Neural progenitor cell (in vitro differentiated cells): ENCODE measurements around the gene PILRA. TPM values are rescaled to one million over a fixed set of nuclear protein-coding genes. Genes with fewer than 3 reads are reported as not detected.
"Not testable (repeated sequence)": the region's sequence is repeated elsewhere in the genome, so short reads cannot be mapped to it uniquely, and the experiment has no call there.

ENCODE experiments used
- DNase-seq: peaks from one replicate; pipeline ENCODE4 v3.0.0-alpha.2; 2016; ENCODE audit warnings: low spot score
- H2AFZ ChIP-seq: fragments of 200-600 bp; sonication (generic); replicated peaks from 2 replicates; pipeline ENCODE4 v1.6.1; 2016; ENCODE audit warnings: antibody characterized with exemption
- H3F3A ChIP-seq: fragments of 200-600 bp; sonication (generic); 2 replicates; pipeline ENCODE4 v1.6.1; 2016; ENCODE audit warnings: antibody characterized with exemption, low read depth
- H3K27ac ChIP-seq: fragments of 200-600 bp; sonication (generic); 2 replicates; pipeline ENCODE4 v1.5.1; 2016; ENCODE audit warnings: mild to moderate bottlenecking
- H3K27me3 ChIP-seq: fragments of 200-600 bp; sonication (generic); 2 replicates; pipeline ENCODE4 v1.6.1; 2016; ENCODE audit warnings: mild to moderate bottlenecking, moderate library complexity
- H3K36me3 ChIP-seq: fragments of 200-600 bp; sonication (generic); 2 replicates; pipeline ENCODE4 v1.5.1; 2016
- H3K4me1 ChIP-seq: fragments of 200-600 bp; sonication (generic); 2 replicates; pipeline ENCODE4 v1.6.1; 2016; ENCODE audit warnings: mixed run types
- H3K4me2 ChIP-seq: fragments of 200-600 bp; sonication (generic); 2 replicates; pipeline ENCODE4 v1.6.1; 2016
- H3K4me3 ChIP-seq: fragments of 200-600 bp; sonication (generic); 2 replicates; pipeline ENCODE4 v1.5.1; 2016
- H3K79me2 ChIP-seq: fragments of 200-600 bp; sonication (generic); 2 replicates; pipeline ENCODE4 v1.6.1; 2016; ENCODE audit warnings: low read depth
- H3K9ac ChIP-seq: fragments of 200-600 bp; sonication (generic); 2 replicates; pipeline ENCODE4 v1.6.1; 2016
- H3K9me3 ChIP-seq: fragments of 200-600 bp; sonication (generic); 2 replicates; pipeline ENCODE4 v1.5.1; 2016; ENCODE audit warnings: low read depth
- H4K20me1 ChIP-seq: fragments of 200-600 bp; sonication (generic); 2 replicates; pipeline ENCODE4 v1.6.1; 2016; ENCODE audit warnings: low read depth
- H3K27ac Mint-ChIP-seq: 3 replicates; pipeline ENCODE4 v1.8.0; 2021; ENCODE audit warnings: mixed read lengths
- H3K27me3 Mint-ChIP-seq: 2 replicates; pipeline ENCODE4 v1.8.0; 2022; ENCODE audit warnings: low read depth, mild to moderate bottlenecking, inconsistent platforms, moderate library complexity, mixed read lengths; ENCODE audit not compliant: insufficient read depth
- H3K36me3 Mint-ChIP-seq: 3 replicates; pipeline ENCODE4 v1.8.0; 2021; ENCODE audit warnings: mixed read lengths
- H3K4me1 Mint-ChIP-seq: 3 replicates; pipeline ENCODE4 v1.8.0; 2021; ENCODE audit warnings: mixed read lengths
- H3K4me3 Mint-ChIP-seq: 3 replicates; pipeline ENCODE4 v1.8.0; 2021; ENCODE audit warnings: mild to moderate bottlenecking, moderate library complexity, mixed read lengths
- H3K9me3 Mint-ChIP-seq: 3 replicates; pipeline ENCODE4 v1.8.0; 2020; ENCODE audit warnings: mixed read lengths
- EZH2 ChIP-seq: fragments of 200-600 bp; sonication (generic); IDR thresholded peaks from 2 replicates; pipeline ENCODE4 v1.6.1; 2017; ENCODE audit warnings: antibody characterized with exemption, mild to moderate bottlenecking, moderate library complexity
- EZH2phosphoT487 ChIP-seq: fragments of 200-600 bp; sonication (generic); IDR thresholded peaks from 2 replicates; pipeline ENCODE4 v1.6.1; 2017; ENCODE audit warnings: antibody characterized with exemption
- total RNA-seq: library from RNA; depleted of rRNA; stranded (reverse); fragments of >200 nt; gene quantifications from 2 replicates; pipeline ENCODE4 v1.2.3, GENCODE V29; 2015; ENCODE audit warnings: low replicate concordance
- TF ChIP-seq, protein P1 (sequence below): fragments of 200-600 bp; sonication (generic); IDR thresholded peaks from 2 replicates; pipeline ENCODE4 v1.5.1; 2017; ENCODE audit warnings: antibody characterized with exemption, mild to moderate bottlenecking

The PILRA gene
- total RNA-seq, 1 donor from 2014 or later = 6.7 TPM

DNA sequence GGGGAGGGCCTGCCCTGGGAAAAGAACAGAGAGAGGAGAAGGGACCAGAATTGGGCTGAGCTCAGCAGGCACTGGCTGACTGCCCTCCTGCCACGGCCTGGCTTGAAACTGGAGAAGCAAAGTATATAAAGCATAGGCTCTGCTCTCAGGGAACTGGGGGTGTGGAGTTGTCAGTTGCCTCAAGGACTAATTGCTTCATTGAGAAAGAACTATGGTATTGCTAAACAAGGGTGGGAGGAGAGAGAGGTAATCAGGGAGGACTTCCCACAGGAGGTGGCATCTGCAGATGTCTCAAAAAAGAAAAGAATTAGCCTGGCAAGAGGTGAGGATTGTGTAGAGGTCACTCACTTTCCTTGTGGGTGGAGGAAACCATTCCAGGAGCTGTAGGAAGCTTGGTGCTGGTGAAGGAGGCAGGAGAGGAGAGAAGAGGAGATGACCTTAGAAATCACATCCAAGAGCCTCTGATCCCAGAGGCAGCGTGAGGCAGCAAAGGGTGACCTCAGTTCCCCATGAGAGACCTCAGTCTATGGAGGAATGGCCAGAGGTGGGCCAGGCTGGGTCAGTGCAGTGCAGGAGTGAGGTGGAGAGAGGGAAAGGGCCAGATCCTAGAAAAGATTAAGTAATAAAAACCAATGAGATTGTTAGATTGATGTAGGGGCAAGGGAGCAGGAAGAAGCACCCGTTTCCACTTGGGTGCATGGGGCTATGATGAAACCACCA is 13.0 kb upstream of the PILRA start:
- Histone ChIP-seq H3K4me2 (no peak overlapping the region), H4K20me1 (no peaks in the 10 kb centered on the region), H3K27me3 (no peaks in the 10 kb centered on the region), H3K79me2 (no peaks in the 10 kb centered on the region), H3K9ac (no peak overlapping the region), H3F3A (no peaks in the 10 kb centered on the region), H2AFZ (no peak overlapping the region), H3K4me3 (no peak overlapping the region), H3K9me3 (no peaks in the 10 kb centered on the region), H3K36me3 (no peaks in the 10 kb centered on the region), H3K27ac (no peak overlapping the region), H3K4me1 (no peaks in the 10 kb centered on the region)
- Mint-ChIP-seq H3K36me3 (peaks cover 37% of the 10 kb centered on the region), H3K27ac (no peak overlapping the region), H3K4me1 (no peaks in the 10 kb centered on the region), H3K27me3 (peaks cover 4% of the 10 kb centered on the region), H3K4me3 (no peak overlapping the region), H3K9me3 (no peaks in the 10 kb centered on the region)
- DNase-seq = no peak
- TF ChIP-seq EZH2phosphoT487 (no peak), EZH2 (no peak)
- TF ChIP-seq, protein P1, sequence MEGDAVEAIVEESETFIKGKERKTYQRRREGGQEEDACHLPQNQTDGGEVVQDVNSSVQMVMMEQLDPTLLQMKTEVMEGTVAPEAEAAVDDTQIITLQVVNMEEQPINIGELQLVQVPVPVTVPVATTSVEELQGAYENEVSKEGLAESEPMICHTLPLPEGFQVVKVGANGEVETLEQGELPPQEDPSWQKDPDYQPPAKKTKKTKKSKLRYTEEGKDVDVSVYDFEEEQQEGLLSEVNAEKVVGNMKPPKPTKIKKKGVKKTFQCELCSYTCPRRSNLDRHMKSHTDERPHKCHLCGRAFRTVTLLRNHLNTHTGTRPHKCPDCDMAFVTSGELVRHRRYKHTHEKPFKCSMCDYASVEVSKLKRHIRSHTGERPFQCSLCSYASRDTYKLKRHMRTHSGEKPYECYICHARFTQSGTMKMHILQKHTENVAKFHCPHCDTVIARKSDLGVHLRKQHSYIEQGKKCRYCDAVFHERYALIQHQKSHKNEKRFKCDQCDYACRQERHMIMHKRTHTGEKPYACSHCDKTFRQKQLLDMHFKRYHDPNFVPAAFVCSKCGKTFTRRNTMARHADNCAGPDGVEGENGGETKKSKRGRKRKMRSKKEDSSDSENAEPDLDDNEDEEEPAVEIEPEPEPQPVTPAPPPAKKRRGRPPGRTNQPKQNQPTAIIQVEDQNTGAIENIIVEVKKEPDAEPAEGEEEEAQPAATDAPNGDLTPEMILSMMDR = no peak

DNA sequence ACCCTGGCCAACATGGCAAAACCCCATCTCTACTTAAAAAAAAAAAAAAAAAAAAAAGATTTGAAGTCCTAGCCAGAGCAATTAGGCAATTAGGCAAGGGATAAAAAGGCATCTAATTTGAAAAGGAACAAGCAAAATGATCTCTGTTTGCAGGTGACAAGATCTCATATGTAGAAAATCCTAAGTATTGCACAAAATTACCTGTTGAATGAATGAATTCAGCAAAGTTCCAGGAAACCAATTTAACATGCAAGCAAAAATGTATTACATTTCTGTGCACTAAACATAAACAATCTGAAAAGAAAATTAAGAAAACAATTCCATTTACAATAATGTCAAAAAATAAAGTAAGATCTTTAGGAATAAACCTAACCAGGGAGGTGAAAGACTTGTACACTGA is 10.2 kb upstream of the PILRA start:
- no peak overlapping the region for H3K27ac Mint-ChIP-seq
- no peak overlapping the region for H3K4me3 Mint-ChIP-seq
- H3K27me3 Mint-ChIP-seq = peaks cover 7% of the 10 kb centered on the region
- peaks cover 45% of the 10 kb centered on the region for H3K36me3 Mint-ChIP-seq
- no peak overlapping the region for H3K9ac ChIP-seq
- H3K9me3 Mint-ChIP-seq = no peaks in the 10 kb centered on the region
- H2AFZ ChIP-seq = no peak overlapping the region
- H4K20me1 ChIP-seq = no peaks in the 10 kb centered on the region
- H3K4me1 Mint-ChIP-seq = no peaks in the 10 kb centered on the region
- H3K36me3 ChIP-seq = no peaks in the 10 kb centered on the region
- H3K27ac ChIP-seq = no peak overlapping the region
- no peaks in the 10 kb centered on the region for H3K9me3 ChIP-seq
- DNase-seq = no peak
- H3K4me3 ChIP-seq = no peak overlapping the region
- no peak for TF ChIP-seq EZH2
- TF ChIP-seq, protein P1 = no peak
- H3K27me3 ChIP-seq = no peaks in the 10 kb centered on the region
- no peak overlapping the region for H3K4me2 ChIP-seq
- no peaks in the 10 kb centered on the region for H3K79me2 ChIP-seq
- peaks cover 2% of the 10 kb centered on the region for H3F3A ChIP-seq
- H3K4me1 ChIP-seq = no peaks in the 10 kb centered on the region

GRCh38 chr7:100363797-100364196 is 9.5 kb upstream of the PILRA start:
- H3K36me3 Mint-ChIP-seq = peaks cover 45% of the 10 kb centered on the region
- H3K9me3 ChIP-seq, H4K20me1 ChIP-seq, H3K4me3 Mint-ChIP-seq, H3K27ac Mint-ChIP-seq, H3K27ac ChIP-seq, H3K36me3 ChIP-seq, H3K79me2 ChIP-seq, H3K27me3 Mint-ChIP-seq, H3K4me1 ChIP-seq, DNase-seq, H3K4me3 ChIP-seq, H2AFZ ChIP-seq, H3K4me1 Mint-ChIP-seq, H3K4me2 ChIP-seq, H3K27me3 ChIP-seq, H3F3A ChIP-seq, H3K9ac ChIP-seq, H3K9me3 Mint-ChIP-seq: not testable (repeated sequence)

GRCh38 chr7:100364480-100364879 is 8.8 kb upstream of the PILRA start:
- Histone ChIP-seq H4K20me1 (no peaks in the 10 kb centered on the region), H3K4me1 (peaks cover 3% of the 10 kb centered on the region), H3K27ac (no peak overlapping the region), H3K36me3 (no peaks in the 10 kb centered on the region), H3K27me3 (no peaks in the 10 kb centered on the region), H3F3A (peaks cover 10% of the 10 kb centered on the region), H3K4me2 (no peak overlapping the region), H3K4me3 (no peak overlapping the region), H3K79me2 (no peaks in the 10 kb centered on the region), H2AFZ (no peak overlapping the region), H3K9me3 (no peaks in the 10 kb centered on the region), H3K9ac (no peak overlapping the region)
- no peak overlapping the region for H3K27ac Mint-ChIP-seq
- no peaks in the 10 kb centered on the region for H3K9me3 Mint-ChIP-seq
- TF ChIP-seq EZH2 (no peak), EZH2phosphoT487 (no peak)
- TF ChIP-seq, protein P1 = no peak
- H3K27me3 Mint-ChIP-seq = peaks cover 7% of the 10 kb centered on the region
- H3K36me3 Mint-ChIP-seq = peaks cover 43% of the 10 kb centered on the region
- no peak overlapping the region for H3K4me3 Mint-ChIP-seq
- H3K4me1 Mint-ChIP-seq = peaks cover 4% of the 10 kb centered on the region
- no peak for DNase-seq

DNA sequence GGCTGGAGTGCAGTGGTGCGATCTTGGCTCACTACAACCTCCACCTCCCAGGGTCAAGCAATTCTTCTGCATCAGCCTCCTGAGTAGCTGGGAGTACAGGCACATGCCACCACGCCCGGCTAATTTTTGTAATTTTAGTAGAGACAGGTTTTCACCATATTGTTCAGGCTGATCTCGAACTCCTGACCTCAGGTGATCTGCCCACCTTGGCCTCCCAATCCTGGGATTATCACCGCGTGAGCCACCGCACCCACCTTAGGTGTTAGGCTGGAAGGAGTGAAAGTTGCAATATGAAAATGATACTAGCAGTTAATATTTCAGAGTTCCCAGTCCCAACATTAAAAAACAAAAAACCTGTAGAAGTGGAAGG is 7.3 kb upstream of the PILRA start:
- peak overlapping the region; percentile 66 for H3K27ac Mint-ChIP-seq

More for the DNA sequence above, 7.3 kb upstream of the PILRA start:
- not testable (repeated sequence) for H3K4me2 ChIP-seq, H3K4me3 Mint-ChIP-seq, DNase-seq, H2AFZ ChIP-seq, H3K36me3 ChIP-seq, H4K20me1 ChIP-seq, H3K79me2 ChIP-seq, H3K27me3 ChIP-seq, H3K27me3 Mint-ChIP-seq, H3K9me3 Mint-ChIP-seq, H3K27ac ChIP-seq, H3K9me3 ChIP-seq, H3K9ac ChIP-seq, H3K4me3 ChIP-seq
- H3K4me1 ChIP-seq = peaks cover 17% of the 10 kb centered on the region
- H3K4me1 Mint-ChIP-seq = peaks cover 12% of the 10 kb centered on the region
- H3F3A ChIP-seq = peaks cover 25% of the 10 kb centered on the region
- peaks cover 35% of the 10 kb centered on the region for H3K36me3 Mint-ChIP-seq
